NCI-H526 treated with DMSO at 0.1 percent for 48 hours (cell line): ENCODE data around the gene JARID2.

Source experiments
- DNase-seq: peaks from one replicate; lab custom pipeline; 2025; lab: John Stamatoyannopoulos, UW

Gene JARID2

DNA sequence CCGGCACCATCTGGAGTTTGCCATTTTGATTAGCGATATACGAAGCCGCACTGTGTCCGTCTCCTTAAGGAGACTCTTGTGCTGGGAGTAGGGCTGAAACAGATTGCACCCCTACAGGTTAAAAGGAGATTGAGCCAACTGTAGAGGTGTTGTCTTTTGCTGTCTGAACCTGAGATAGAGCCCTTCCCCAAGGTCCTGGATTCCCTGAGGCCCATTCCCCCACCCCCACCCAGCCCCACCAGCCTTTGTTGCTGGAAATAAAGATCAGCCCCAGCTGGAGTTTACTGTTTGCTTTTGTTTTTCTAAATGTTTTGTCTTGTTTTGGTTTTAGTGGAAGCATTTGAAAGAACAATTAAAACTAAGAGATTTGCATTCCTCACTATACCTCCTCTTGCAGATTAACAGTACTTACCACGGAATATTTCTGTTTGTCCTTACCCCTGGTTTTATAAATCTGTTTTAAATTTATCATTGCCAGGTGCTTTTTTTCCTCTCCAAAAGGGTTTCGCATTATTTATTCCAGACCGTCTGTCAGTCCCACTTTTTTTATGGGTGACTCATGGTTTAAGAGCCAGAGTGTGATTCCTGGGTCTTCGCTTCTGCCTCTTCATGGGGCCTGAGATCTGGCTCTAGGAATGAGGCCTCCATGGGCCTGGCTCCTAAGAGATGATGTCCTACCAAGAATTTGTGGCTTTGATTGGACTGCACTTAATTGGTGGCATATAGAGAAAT lies 247.7 kb downstream of the JARID2 start:
- no peak for DNase-seq

- DNase-seq: no peak
These were observed 249.6 kb downstream of the JARID2 start for GRCh38 chr6:15495375-15495901.

- no peak for DNase-seq
These were observed 250.7 kb downstream of the JARID2 start for GRCh38 chr6:15496345-15497131.

DNA sequence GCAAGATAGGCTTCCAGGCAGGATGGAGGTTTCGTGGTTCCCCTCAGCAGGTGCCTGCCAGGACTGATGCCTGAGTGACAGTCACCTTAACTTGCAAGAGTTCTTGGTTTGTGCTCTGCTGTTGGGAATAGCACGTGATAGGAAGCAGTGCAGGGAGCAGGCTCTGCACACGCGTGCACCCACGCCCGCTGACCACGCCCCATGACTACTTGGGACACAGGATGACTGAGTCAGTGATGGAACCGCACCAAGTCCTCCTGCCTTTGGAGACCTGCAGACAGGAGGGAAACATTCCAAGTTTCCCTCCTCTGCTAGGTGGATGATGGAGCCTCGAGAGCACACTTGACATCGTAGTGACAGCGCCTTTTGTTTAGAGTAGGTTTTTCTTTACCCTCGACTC lies 252.8 kb downstream of the JARID2 start:
- no peak for DNase-seq

GRCh38 chr6:15499125-15499524 lies 253.3 kb downstream of the JARID2 start:
- DNase-seq: no peak

DNA sequence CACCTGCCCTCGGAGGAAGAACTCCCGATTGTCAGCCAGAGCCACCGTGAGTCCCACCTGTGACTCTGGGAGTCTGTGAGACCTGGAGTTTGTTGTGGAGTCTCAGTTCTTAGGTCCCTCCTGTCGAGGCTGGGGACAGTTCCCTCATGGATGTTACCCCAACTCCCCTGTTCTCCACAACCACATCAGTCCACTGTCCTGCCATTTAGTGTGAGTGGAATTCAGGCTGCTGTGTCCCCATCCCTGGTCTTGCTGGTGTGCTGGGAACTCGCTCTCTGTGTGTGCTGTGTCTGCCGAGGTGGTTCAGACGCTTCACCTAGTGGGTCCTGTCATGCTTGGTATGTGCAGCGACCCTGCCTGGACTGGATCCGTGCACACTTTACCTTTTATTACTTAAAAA lies 253.7 kb downstream of the JARID2 start:
- no peak for DNase-seq

DNA sequence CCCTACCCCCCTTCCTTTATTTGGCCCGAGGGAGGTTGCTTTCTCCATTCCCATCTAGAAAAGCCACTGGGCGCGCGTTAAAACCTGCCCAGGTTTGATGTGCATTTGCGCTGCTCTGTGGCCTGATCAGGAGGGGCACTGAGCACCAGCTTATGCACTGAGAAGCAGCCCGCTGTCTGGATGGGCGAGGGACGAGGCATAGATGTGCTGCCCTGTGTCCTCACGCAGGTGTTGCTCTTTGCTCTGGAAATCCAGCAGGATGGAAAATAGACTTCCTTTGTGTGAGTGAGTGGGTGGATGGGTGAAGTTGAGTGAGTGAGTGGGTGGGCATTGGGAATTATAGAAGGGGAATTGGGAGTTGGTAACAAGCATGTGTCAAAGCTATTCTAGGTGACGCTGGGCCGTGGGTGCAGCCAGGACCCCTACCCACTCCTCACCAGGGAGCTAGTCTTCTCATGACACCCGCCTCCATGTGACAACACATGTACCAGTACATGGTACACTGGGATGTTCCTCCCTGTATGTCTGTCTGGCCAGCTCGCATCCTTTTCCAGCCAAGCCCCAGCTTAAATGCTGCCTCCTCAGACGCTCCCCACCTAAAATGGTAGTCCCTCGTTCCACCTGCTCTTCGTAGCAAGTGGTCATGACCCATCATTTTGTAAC lies 254.3 kb downstream of the JARID2 start:
- no peak for DNase-seq

GRCh38 chr6:15500901-15501825 lies 255.3 kb downstream of the JARID2 start:
- no peak for DNase-seq

GRCh38 chr6:15501826-15502445 lies 256.1 kb downstream of the JARID2 start:
- no peak for DNase-seq

- no peak for DNase-seq
These were observed 256.8 kb downstream of the JARID2 start for GRCh38 chr6:15502446-15503345.

DNA sequence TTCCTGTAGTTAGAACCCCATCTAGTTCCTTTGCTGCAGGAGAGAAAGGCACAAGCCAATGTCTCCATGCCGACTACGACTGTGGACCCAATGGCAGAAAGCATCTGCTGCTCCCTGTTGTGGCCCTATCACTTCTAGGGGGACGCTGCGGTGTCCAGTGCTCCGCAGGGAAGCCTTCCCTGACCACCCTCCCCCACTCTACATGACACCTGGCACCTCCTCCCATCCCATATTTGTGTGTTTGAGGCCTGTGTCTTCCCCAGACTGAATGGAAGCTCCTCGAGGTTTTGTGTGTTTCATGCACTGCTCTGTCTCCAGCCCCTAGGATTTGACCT lies 257.4 kb downstream of the JARID2 start:
- DNase-seq: no peak

DNA sequence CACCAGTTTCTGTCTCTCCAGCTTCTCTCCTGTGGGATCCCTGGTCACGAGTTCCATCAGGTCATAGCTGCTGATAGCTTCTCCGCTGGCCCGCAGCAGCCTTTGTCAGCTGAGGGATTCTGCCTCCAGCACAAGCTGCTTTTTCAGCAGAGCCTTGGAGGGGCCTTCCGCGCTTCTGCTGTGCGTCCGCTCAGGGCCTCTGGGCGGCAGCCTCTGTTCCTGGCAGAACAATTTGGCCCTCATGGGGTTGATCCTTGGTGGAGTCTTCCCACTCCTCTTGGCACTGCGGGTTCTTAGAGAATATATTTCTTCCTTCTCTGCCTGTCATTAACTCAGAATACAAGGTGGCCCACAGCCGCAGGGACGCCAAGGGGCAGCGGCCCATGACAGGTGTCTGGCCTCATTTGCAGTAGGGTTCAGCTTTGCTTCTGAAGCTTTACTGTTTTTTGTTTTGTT lies 258.2 kb downstream of the JARID2 start:
- no peak for DNase-seq

GRCh38 chr6:15504581-15505350 lies 258.9 kb downstream of the JARID2 start:
- DNase-seq: no peak

GRCh38 chr6:15505463-15505918 lies 259.6 kb downstream of the JARID2 start:
- no peak for DNase-seq

- no peak for DNase-seq
These were observed 260.2 kb downstream of the JARID2 start for GRCh38 chr6:15506066-15506465.

GRCh38 chr6:15507221-15507620 lies 261.4 kb downstream of the JARID2 start:
- DNase-seq: no peak

DNA sequence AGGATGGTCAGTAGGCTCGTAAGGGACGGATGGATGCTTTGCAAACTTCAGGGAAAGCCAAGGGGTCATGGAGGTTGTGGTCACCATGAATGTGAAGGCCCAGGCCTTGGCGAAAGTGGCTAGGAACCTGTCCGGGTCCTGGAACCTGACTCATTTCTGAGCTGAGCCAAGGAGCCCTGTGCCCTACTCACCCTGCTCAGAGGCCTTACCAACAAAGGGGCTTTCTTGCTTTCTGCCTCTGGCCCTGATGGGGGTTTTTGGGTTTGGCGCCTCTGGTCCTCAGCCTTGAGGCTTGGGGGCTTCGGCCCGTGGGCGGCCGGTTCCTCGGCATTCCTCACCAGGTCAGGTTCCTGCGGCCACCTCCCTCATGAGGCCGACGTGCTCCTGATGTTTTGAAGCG lies 261.9 kb downstream of the JARID2 start:
- DNase-seq: no peak

DNA sequence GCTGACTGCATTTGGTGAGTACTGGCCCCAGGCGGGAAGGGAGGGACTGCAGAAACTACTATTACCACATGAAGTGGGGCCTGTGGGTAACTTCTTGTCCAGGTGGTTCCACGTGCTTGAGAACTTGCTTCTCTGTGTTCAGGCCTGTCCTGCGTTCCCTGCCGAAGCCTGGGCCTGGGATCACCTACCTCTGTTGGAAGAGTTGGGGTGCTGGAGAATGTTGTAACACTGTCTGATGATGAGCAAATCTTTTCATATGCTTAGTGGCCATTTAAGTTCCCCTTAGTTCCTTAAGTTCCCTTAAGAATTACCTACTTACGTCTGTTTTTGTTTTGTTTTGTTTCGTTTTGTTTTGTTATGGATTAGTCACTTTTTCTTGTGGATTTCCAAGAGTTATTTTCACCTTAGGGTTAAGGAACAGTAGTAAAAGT lies 262.6 kb downstream of the JARID2 start:
- no peak for DNase-seq

DNA sequence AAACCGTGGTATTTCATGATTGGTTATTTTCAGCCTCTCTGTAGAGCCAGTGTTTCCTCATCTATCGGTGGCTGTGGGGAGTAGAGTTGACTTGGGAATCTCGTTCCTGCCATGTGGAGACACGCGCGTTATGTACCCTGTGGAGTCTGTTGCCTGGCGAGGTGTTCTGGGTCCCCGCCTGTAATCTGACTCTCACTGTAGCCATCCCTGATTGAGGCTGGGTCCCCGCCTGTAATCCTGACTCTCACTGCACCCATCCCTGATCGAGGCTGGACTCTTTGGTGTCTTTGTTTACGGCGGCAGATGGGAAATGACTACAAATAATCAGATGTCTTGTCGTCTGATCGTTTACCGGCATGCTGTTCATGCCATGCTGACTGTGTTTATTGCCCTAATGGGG lies 263.1 kb downstream of the JARID2 start:
- no peak for DNase-seq
